ENCODE results near the gene RRP1. TPM values are rescaled to one million over a fixed set of nuclear protein-coding genes. Genes with fewer than 3 reads are reported as not detected.
A peak's percentile ranks its signal among the peaks of the same experiment; 100 is the strongest.

The RRP1 gene
- total and polyA plus RNA-seq, 3 experiments from 2014 or later, result 21.8 to 93.4 (median 87.4) TPM

DNA sequence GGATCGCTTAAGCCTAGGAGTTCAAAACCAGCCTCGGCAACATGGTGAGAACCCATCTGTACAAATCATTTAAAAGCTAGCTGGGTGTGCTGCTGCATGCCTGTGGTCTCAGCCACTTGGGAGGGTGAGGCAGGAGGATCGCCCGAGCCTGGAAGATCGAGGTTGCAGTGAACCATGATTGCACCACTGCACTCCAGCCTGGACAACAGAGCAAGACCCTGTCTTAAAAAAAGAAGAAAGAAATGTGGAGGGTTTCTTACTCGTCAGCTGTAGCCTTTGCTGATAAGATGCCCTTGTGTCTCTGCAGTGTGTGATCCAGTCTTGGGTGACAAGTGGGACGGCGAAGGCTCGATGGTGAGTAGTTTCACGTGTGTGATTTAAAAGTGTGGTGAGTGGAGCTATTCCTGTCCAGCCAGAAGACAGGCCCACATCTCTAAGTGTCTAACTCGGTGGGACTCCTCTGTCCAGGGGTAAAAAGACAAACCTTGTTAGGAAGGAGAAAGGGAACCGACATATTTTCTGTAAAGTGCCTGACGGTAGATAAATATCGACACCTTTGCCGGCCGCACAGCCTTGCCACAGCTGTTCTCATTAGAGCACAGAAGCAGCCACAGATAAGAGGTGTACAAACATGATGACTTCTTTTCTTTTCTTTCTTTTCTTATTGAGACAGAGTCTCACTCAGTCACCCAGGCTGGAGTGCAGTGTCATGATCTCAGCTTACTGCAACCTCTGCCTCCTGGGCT is 43.4 kb upstream of the RRP1 start:
- Histone ChIP-seq H3K27ac (ENCODE audit: low read depth, low read length) (no peak overlapping the region), H3K4me1 (ENCODE audit: insufficient read depth, low read length) (no peaks in the 10 kb centered on the region), H3K9me3 (ENCODE audit: low read length) (no peaks in the 10 kb centered on the region), H3K27me3 (ENCODE audit: insufficient read depth, low read length, poor library complexity, severe bottlenecking) (no peaks in the 10 kb centered on the region), H3K4me3 (ENCODE audit: low read length) (no peak overlapping the region), H3K36me3 (ENCODE audit: insufficient read depth, low read length) (peaks cover 4% of the 10 kb centered on the region)
- H3K4me3 Mint-ChIP-seq, result no peak overlapping the region
- peak overlapping the region in 2 of 8 donors; percentile 32 to 64 for H3K27ac Mint-ChIP-seq
- CTCF ChIA-PET, result no interaction called here
- H3K36me3 Mint-ChIP-seq, result peaks cover 3 to 54% (median 14%) of the 10 kb centered on the region in 3 donors
- no peaks in the 10 kb centered on the region for H3K4me1 Mint-ChIP-seq
- DNase-seq, result no peak
- no peaks in the 10 kb centered on the region for H3K27me3 Mint-ChIP-seq
- POLR2A ChIA-PET, result interaction anchor here (0.6 kb wide), 1 partner anchor 1107 kb away, joined by 6 read pairs; no protein-coding TSS in a partner anchor
- no peaks in the 10 kb centered on the region for H3K9me3 Mint-ChIP-seq

DNA sequence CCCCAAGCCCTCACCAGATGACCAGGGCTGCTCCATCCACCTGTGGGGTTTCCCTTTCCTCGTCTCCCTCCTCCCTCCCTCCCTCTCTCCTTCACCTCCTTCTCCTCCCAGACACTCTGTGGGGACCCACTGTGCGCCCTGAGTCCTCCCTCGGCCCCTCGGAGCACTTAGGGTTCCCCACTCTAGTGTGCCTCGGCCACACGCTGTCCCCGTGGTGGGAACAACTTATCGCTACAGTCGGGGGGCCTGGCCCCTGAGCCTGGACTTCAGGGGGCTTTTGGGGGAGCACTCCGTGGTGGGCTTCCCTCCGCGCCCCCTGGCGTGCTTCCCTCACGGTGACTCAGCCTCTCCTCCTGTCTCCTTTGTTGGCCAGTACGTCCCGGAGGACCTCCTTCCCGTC is 40.8 kb upstream of the RRP1 start:
- H3K9me3 Mint-ChIP-seq, result no peaks in the 10 kb centered on the region
- peak overlapping the region in 1 of 7 donors; percentile 59 for H3K4me3 Mint-ChIP-seq
- H3K4me3 ChIP-seq (ENCODE audit: low read length), result no peak overlapping the region
- no peaks in the 10 kb centered on the region for H3K27me3 Mint-ChIP-seq
- H3K27ac ChIP-seq (ENCODE audit: low read depth, low read length), result no peak overlapping the region
- ChIA-PET POLR2A (no interaction called here), CTCF (no interaction called here)
- no peaks in the 10 kb centered on the region for H3K9me3 ChIP-seq (ENCODE audit: low read length)
- no peaks in the 10 kb centered on the region for H3K27me3 ChIP-seq (ENCODE audit: insufficient read depth, low read length, poor library complexity, severe bottlenecking)
- H3K4me1 ChIP-seq (ENCODE audit: insufficient read depth, low read length), result no peaks in the 10 kb centered on the region
- H3K27ac Mint-ChIP-seq, result no peak overlapping the region
- DNase-seq, result no peak
- peaks cover 3 to 67% (median 16%) of the 10 kb centered on the region in 3 donors for H3K36me3 Mint-ChIP-seq
- H3K36me3 ChIP-seq (ENCODE audit: insufficient read depth, low read length), result peaks cover 4% of the 10 kb centered on the region
- H3K4me1 Mint-ChIP-seq, result no peaks in the 10 kb centered on the region

DNA sequence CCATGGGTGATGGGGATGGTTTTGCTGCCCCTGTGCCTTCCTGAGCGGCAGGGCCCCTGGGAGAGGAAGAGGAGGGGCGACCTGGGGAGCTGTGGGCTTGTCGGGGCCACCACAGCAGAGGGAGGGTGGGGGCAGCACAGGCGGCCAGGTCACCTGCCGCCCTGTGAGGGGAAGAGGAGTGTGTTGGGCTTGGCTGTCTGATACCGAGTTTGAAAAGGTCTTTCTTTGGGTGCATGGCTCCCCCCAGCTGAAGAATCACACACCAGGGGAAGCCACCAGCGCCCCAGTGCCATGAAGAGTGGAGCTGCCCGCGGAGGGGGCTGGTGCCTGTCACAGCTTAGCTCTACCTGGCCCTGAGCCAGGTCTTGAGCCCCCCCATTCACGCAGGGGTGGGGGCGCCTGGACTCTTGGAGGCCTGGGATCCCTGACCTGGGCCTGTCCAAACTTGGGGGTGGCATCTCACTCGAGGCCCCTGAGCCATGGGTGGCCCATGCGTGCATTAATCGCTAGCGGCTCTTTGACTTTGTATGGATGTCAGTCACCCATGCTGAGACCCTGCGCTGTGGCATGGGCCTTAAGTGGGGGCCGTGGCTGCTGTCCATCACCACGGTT is 39.6 kb upstream of the RRP1 start:
- H3K9me3 ChIP-seq (ENCODE audit: low read length), result no peaks in the 10 kb centered on the region
- no peak for DNase-seq
- POLR2A ChIA-PET, result no interaction called here
- H3K4me1 Mint-ChIP-seq, result no peaks in the 10 kb centered on the region
- H3K36me3 Mint-ChIP-seq, result peaks cover 2 to 68% (median 16%) of the 10 kb centered on the region in 3 donors
- CTCF ChIA-PET, result no interaction called here
- H3K27ac Mint-ChIP-seq, result peak overlapping the region in 2 of 8 donors; percentile 63 to 71
- no peak overlapping the region for H3K4me3 ChIP-seq (ENCODE audit: low read length)
- H3K27ac ChIP-seq (ENCODE audit: low read depth, low read length), result no peak overlapping the region
- no peaks in the 10 kb centered on the region for H3K9me3 Mint-ChIP-seq
- H3K27me3 ChIP-seq (ENCODE audit: insufficient read depth, low read length, poor library complexity, severe bottlenecking), result no peaks in the 10 kb centered on the region
- peaks cover 7% of the 10 kb centered on the region for H3K36me3 ChIP-seq (ENCODE audit: insufficient read depth, low read length)
- no peaks in the 10 kb centered on the region for H3K27me3 Mint-ChIP-seq
- no peak overlapping the region for H3K4me3 Mint-ChIP-seq
- no peaks in the 10 kb centered on the region for H3K4me1 ChIP-seq (ENCODE audit: insufficient read depth, low read length)

DNA sequence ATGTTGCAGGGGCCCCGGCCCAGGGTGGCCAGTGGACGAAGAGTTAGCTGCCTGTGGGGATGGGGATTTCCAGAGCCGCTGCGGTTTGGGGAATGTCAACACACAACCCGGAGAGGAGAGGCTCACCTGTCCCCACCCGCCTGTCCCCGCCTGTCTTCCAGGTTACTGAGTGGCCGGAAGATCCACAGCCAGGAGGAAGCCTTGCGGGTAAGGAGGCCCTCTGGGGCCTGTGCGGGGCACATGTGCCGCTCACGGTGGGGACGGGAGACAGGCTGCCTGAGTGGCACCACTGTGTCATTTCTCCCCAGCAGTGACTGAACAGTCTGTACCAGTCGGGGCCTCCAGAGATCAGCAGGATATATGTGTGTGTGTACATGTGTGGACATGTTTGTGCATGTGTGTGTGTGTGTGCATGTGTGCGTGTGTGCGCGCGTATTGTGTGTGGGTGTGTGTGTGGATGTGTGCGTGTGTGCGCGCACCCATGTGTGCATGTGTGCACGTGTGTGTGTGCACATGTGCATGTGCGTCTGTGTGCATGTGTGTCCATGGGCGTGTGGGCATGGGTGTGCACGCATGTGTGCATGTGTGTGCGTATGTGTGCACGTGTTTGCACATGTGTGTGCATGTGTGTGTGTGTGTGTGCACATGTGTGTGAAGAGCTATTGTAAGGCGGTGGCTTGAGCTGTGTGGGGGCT is 38.9 kb upstream of the RRP1 start:
- peaks cover 0 to 66% (median 13%) of the 10 kb centered on the region in 3 donors for H3K36me3 Mint-ChIP-seq
- no peak for DNase-seq
- H3K27me3 ChIP-seq (ENCODE audit: insufficient read depth, low read length, poor library complexity, severe bottlenecking), result no peaks in the 10 kb centered on the region
- no peaks in the 10 kb centered on the region for H3K4me1 ChIP-seq (ENCODE audit: insufficient read depth, low read length)
- ChIA-PET CTCF (no interaction called here), POLR2A (no interaction called here)
- peaks cover 6% of the 10 kb centered on the region for H3K36me3 ChIP-seq (ENCODE audit: insufficient read depth, low read length)
- no peaks in the 10 kb centered on the region for H3K9me3 Mint-ChIP-seq
- no peaks in the 10 kb centered on the region for H3K4me1 Mint-ChIP-seq
- no peak overlapping the region for H3K27ac ChIP-seq (ENCODE audit: low read depth, low read length)
- H3K4me3 Mint-ChIP-seq, result no peak overlapping the region
- no peaks in the 10 kb centered on the region for H3K27me3 Mint-ChIP-seq
- no peaks in the 10 kb centered on the region for H3K9me3 ChIP-seq (ENCODE audit: low read length)
- no peak overlapping the region for H3K4me3 ChIP-seq (ENCODE audit: low read length)
- H3K27ac Mint-ChIP-seq, result peak overlapping the region in 1 of 8 donors; percentile 7

DNA sequence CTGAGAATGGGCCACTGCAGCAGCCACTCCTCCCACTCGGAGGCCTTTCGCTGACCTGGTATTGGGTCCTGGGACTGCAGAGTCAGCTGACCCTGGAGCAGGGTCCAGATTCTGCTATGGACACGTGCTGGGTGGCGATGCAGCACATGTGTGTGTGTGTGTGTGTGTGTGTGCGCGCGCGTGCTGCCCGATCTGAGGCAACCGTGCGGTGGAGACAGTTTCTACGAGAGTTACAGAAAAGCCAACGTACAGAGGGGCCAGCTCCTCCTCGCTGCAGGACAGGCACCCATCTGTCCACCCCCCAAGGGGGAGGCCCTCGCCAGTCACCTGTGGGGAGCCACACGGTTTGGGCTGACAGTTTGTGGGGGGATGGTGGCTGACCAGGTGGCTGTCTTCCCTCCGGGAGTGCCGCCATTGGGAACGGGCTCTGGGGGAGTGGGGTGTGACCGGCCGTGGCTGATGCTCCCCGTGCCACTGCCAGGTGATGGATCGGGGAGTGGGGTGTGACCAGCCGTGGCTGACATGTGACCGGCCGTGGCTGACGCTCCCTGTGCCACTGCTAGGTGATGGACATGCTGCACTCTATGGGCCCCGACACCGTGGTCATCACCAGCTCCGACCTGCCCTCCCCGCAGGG is 37.3 kb upstream of the RRP1 start:
- H3K27ac ChIP-seq (ENCODE audit: low read depth, low read length), result no peak overlapping the region
- no peaks in the 10 kb centered on the region for H3K27me3 ChIP-seq (ENCODE audit: insufficient read depth, low read length, poor library complexity, severe bottlenecking)
- Mint-ChIP-seq H3K9me3 (no peaks in the 10 kb centered on the region), H3K36me3 (peaks cover 0 to 66% (median 10%) of the 10 kb centered on the region in 3 donors), H3K27me3 (no peaks in the 10 kb centered on the region), H3K4me1 (no peaks in the 10 kb centered on the region), H3K27ac (no peak overlapping the region), H3K4me3 (peak overlapping the region in 1 of 7 donors; percentile 81)
- POLR2A ChIA-PET, result no interaction called here
- peaks cover 6% of the 10 kb centered on the region for H3K36me3 ChIP-seq (ENCODE audit: insufficient read depth, low read length)
- H3K4me1 ChIP-seq (ENCODE audit: insufficient read depth, low read length), result no peaks in the 10 kb centered on the region
- H3K4me3 ChIP-seq (ENCODE audit: low read length), result no peak overlapping the region
- no peaks in the 10 kb centered on the region for H3K9me3 ChIP-seq (ENCODE audit: low read length)
- CTCF ChIA-PET, result no interaction called here
- no peak for DNase-seq

DNA sequence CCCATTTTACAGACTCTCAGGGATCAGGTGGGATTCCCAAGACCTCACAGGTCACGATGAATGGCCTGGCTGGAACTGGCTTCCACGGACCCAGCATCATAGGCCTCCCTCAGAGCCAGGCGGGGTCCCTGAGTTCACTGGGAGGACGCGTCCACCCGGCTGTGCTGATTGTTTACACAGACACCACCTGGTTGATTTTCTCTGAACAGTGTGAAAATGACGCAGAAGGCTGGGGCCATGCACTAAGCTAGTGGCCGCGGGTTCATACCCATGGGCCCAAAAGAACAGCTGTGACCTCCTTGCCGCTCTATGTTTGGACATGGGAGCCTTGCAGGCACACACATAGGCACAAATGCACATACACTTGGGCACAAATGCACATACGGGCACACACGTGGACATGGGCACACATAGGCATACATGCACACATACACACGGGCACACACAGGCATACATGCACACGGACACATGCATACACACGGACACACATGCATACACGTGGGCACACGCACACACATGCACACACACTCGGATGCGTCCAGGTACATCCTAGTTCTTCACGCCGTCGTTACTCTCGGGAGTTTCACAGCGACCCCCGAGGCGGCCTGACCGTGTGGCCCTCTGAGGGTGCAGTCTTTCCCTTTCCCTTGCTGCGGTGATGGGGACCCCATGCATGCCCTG is 36.5 kb upstream of the RRP1 start:
- Mint-ChIP-seq H3K27me3 (no peaks in the 10 kb centered on the region), H3K4me3 (no peak overlapping the region), H3K36me3 (peaks cover 0 to 60% (median 8%) of the 10 kb centered on the region in 3 donors), H3K27ac (peak overlapping the region in 2 of 8 donors; percentile 32 to 38), H3K4me1 (no peaks in the 10 kb centered on the region), H3K9me3 (no peaks in the 10 kb centered on the region)
- H3K27ac ChIP-seq (ENCODE audit: low read depth, low read length), result no peak overlapping the region
- H3K4me1 ChIP-seq (ENCODE audit: insufficient read depth, low read length), result no peaks in the 10 kb centered on the region
- ChIA-PET POLR2A (no interaction called here), CTCF (no interaction called here)
- DNase-seq, result no peak
- no peaks in the 10 kb centered on the region for H3K9me3 ChIP-seq (ENCODE audit: low read length)
- no peaks in the 10 kb centered on the region for H3K27me3 ChIP-seq (ENCODE audit: insufficient read depth, low read length, poor library complexity, severe bottlenecking)
- peaks cover 6% of the 10 kb centered on the region for H3K36me3 ChIP-seq (ENCODE audit: insufficient read depth, low read length)
- no peak overlapping the region for H3K4me3 ChIP-seq (ENCODE audit: low read length)

DNA sequence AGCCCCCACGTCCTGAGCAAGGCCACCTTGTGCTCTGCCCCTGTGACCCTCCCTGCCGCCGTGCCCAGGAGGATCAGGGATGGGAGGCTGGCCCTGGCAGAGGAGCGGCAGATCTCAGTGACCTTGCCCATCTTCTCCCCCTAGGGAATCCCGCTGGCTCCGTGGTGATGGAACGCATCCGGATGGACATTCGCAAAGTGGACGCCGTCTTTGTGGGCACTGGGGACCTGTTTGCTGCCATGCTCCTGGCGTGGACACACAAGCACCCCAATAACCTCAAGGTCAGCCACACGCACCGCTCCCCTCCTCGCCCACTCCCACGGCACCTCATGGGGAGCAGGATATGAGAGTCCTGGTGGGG is 36.0 kb upstream of the RRP1 start:
- Histone ChIP-seq H3K27me3 (ENCODE audit: insufficient read depth, low read length, poor library complexity, severe bottlenecking) (no peaks in the 10 kb centered on the region), H3K4me1 (ENCODE audit: insufficient read depth, low read length) (no peaks in the 10 kb centered on the region), H3K27ac (ENCODE audit: low read depth, low read length) (no peak overlapping the region), H3K36me3 (ENCODE audit: insufficient read depth, low read length) (peaks cover 6% of the 10 kb centered on the region), H3K9me3 (ENCODE audit: low read length) (no peaks in the 10 kb centered on the region), H3K4me3 (ENCODE audit: low read length) (no peak overlapping the region)
- POLR2A ChIA-PET, result no interaction called here
- H3K36me3 Mint-ChIP-seq, result peaks cover 0 to 66% (median 8%) of the 10 kb centered on the region in 3 donors
- no peaks in the 10 kb centered on the region for H3K9me3 Mint-ChIP-seq
- H3K27ac Mint-ChIP-seq, result no peak overlapping the region
- H3K4me1 Mint-ChIP-seq, result no peaks in the 10 kb centered on the region
- CTCF ChIA-PET, result no interaction called here
- H3K27me3 Mint-ChIP-seq, result no peaks in the 10 kb centered on the region
- DNase-seq, result no peak
- no peak overlapping the region for H3K4me3 Mint-ChIP-seq
